Right lung (tissue), 5 donors: Measurements from ENCODE around the gene HJV. TPM values are rescaled to one million over a fixed set of nuclear protein-coding genes. Genes with fewer than 3 reads are reported as not detected.

ENCODE experiments used
- DNase-seq, 2 donors: peaks; one replicate each; pipeline ENCODE4 v3.0.0-alpha.2; 2013
- polyA plus RNA-seq, 5 donors: library from polyadenylated mRNA; unstranded; fragments of 120-200 nt; gene quantifications; one replicate each; pipeline versions ENCODE4 v1.2.1 to v1.2.3, GENCODE V29; 2013; ENCODE audit warnings: inconsistent platforms in 1 of 5, low replicate concordance in 1 of 5; ENCODE audit not compliant: insufficient read length in 5 of 5, insufficient read depth in 1 of 5

Gene HJV
- polyA plus RNA-seq, 5 donors, result 0.39 to 7.1 (median 0.77) TPM; not detected in 2

GRCh38 chr1:146022403-146023127 is 1.0 kb upstream of the HJV start:
- DNase-seq, result no peak

GRCh38 chr1:146021050-146021445 is 487 bp downstream of the HJV start:
- DNase-seq, result no peak

- DNase-seq, result no peak
Measured at GRCh38 chr1:146020058-146021049, 1.2 kb downstream of the HJV start.

GRCh38 chr1:146019231-146020057 is 2.1 kb downstream of the HJV start:
- no peak for DNase-seq

- DNase-seq, result no peak
Measured at GRCh38 chr1:146016891-146017290, 4.6 kb downstream of the HJV start.

- no peak for DNase-seq
Measured at GRCh38 chr1:146013559-146013922, 8.0 kb downstream of the HJV start.

- DNase-seq, result no peak
Measured at GRCh38 chr1:146012703-146013558, 8.6 kb downstream of the HJV start.

- DNase-seq, result no peak
Measured at GRCh38 chr1:146010126-146010738, 11.3 kb downstream of the HJV start.

- DNase-seq, result no peak
Measured at GRCh38 chr1:146007489-146008133, 13.9 kb downstream of the HJV start.

- no peak for DNase-seq
Measured at GRCh38 chr1:146001709-146002108, 19.8 kb downstream of the HJV start.

- no peak for DNase-seq
Measured at GRCh38 chr1:145999321-146000024, 22.1 kb downstream of the HJV start.

- no peak for DNase-seq
Measured at GRCh38 chr1:145997718-145998023, 23.9 kb downstream of the HJV start.

- DNase-seq, result no peak
Measured at GRCh38 chr1:145997016-145997717, 24.4 kb downstream of the HJV start.

- DNase-seq, result peak; percentile 98 to 99
Measured at GRCh38 chr1:145996433-145997015, 25.0 kb downstream of the HJV start, which contains the start of gene TXNIP. Gene TXNIP (minus strand): TSS chr1:145996579. CDS start chr1:145996266, 313 bp downstream.

GRCh38 chr1:145995964-145996432 is 25.5 kb downstream of the HJV start:
- no peak for DNase-seq

GRCh38 chr1:145995148-145995881 is 26.2 kb downstream of the HJV start:
- no peak for DNase-seq

- DNase-seq, result no peak
Measured at GRCh38 chr1:145994391-145995120, 27.0 kb downstream of the HJV start.
